Measurements from ENCODE around the gene SLX4.
"Not testable (repeated sequence)": the region's sequence is repeated elsewhere in the genome, so short reads cannot be mapped to it uniquely, and the experiment has no call there.

SLX4 gene, protein sequence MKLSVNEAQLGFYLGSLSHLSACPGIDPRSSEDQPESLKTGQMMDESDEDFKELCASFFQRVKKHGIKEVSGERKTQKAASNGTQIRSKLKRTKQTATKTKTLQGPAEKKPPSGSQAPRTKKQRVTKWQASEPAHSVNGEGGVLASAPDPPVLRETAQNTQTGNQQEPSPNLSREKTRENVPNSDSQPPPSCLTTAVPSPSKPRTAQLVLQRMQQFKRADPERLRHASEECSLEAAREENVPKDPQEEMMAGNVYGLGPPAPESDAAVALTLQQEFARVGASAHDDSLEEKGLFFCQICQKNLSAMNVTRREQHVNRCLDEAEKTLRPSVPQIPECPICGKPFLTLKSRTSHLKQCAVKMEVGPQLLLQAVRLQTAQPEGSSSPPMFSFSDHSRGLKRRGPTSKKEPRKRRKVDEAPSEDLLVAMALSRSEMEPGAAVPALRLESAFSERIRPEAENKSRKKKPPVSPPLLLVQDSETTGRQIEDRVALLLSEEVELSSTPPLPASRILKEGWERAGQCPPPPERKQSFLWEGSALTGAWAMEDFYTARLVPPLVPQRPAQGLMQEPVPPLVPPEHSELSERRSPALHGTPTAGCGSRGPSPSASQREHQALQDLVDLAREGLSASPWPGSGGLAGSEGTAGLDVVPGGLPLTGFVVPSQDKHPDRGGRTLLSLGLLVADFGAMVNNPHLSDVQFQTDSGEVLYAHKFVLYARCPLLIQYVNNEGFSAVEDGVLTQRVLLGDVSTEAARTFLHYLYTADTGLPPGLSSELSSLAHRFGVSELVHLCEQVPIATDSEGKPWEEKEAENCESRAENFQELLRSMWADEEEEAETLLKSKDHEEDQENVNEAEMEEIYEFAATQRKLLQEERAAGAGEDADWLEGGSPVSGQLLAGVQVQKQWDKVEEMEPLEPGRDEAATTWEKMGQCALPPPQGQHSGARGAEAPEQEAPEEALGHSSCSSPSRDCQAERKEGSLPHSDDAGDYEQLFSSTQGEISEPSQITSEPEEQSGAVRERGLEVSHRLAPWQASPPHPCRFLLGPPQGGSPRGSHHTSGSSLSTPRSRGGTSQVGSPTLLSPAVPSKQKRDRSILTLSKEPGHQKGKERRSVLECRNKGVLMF (N-terminal part only)

DNA sequence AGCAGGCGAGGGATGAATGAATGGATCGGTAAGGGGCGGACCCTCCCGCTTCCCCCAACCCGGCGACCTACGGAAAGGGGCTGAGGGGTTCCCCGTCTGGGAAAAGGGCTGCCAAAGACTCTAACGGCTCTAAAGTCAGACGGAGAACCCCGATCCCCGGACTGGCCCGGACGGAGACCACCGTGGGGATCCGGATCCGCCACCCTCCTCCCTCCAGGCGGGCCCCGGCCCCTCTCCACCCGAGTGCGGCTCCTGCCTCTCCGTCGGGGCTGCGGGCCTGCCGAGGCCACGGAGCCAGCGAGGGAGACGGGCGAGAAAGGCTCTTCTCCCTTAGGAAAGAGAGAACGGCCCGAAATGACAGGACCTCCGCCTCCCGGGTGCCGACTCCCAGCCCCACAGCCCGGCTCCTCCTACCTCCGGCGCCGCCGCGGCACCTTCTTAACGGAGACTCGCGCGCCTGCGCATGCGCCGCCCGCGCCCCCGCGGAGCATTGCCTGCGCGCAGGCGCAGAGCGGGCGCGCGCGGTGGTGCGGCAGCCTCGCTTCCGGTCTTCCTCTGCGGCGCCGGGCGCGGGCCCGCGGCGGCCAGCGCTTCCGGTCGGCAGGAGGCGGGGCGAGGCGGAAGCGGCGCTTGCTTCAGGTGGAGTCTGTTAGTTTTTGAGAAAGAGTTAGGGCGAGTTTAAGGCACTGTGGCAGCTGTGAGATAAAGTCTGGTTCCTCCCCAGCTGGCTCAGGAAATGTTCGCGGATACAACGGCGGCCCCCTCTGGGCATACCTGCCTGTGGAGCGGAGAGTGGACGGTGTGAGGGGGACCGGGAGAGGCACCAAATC, at the start of gene SLX4:
SLX4 (minus strand) TSS at position 461 of the 830 bp plus-strand sequence. CDS start 2,642 bp downstream, outside the sequence.
- TF ChIP-seq BACH2 (CRISPR knock-in tag; IDR thresholded peaks at IDR 0.05; ENCODE audit: borderline replicate concordance) (no peak), ISL1 (CRISPR knock-in tag; IDR thresholded peaks at IDR 0.05) (no peak), PPARA (CRISPR knock-in tag; IDR thresholded peaks at IDR 0.05; ENCODE audit: borderline replicate concordance) (no peak), CSDC2 (CRISPR knock-in tag; IDR thresholded peaks at IDR 0.05) (no peak)
- ATAC-seq = peak; percentile 91

DNA sequence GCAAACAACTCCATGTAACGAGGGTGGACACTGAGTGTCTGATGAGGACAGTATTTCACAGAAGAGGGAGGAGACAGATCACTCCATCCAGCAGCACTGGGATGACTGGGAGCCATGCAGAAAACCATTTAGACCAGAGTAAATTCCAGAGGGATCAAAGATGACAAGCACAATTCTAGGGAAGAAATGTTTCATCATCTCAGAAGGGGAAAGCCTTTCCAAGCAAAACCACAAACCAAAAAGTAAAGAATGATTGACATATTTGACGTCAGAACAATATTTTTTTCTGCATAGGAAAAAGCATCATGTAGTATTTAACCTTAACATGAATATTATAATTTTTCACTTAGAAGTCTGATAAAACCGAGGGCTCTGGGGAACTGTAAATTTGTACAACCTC, 47.8 kb upstream of the SLX4 start:
- no peak for TF ChIP-seq ZNF8 (CRISPR knock-in tag; IDR thresholded peaks at IDR 0.05)
- TF ChIP-seq TCF4 (CRISPR knock-in tag; IDR thresholded peaks at IDR 0.05; ENCODE audit: borderline replicate concordance) = no peak
- TF ChIP-seq CSDC2 (CRISPR knock-in tag; IDR thresholded peaks at IDR 0.05) = no peak
- no peak for TF ChIP-seq TOX (CRISPR knock-in tag; IDR thresholded peaks at IDR 0.05; ENCODE audit: borderline replicate concordance)
- no peak for TF ChIP-seq ZFP3 (CRISPR knock-in tag; IDR thresholded peaks at IDR 0.05)
- TF ChIP-seq RARB (CRISPR knock-in tag; IDR thresholded peaks at IDR 0.05) = no peak
- no peak for ATAC-seq

DNA sequence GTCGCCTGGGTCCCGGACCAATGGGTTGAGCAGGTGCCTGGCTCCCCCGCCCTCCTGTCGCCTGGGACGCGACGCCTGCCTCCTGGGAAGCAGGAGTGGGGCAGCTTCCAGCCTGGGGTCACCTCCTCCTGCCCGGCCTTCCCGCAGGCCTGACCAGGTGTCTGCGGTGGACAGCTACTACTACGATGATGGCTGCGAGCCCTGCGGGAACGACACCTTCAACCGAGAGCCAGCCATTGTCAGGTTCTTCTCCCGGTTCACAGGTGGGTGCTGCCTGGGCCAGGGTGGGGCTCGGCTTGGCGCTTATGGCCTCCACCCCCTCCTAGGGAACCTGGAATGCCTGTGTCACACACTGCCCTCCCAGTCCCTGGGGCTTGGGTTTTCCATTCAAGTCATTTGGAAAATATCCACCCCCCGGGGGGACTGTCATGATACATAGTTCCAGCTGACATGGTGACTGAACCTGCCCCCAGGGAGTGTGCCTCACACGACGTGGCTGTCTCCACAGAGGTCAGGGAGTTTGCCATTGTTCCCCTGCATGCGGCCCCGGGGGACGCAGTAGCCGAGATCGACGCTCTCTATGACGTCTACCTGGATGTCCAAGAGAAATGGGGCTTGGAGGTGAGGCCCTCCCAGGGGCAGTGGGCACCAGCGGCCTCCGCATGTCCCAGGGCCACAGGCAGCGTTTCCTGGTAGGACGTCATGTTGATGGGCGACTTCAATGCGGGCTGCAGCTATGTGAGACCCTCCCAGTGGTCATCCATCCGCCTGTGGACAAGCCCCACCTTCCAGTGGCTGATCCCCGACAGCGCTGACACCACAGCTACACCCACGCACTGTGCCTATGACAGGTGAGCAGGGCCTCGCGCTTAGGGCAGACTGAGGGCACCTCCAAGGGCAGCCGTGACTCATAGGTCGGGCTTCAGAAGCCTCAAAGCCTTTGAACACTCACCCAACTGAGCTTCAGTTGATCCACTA, 45.4 kb upstream of the SLX4 start:
- TF ChIP-seq RARB (CRISPR knock-in tag; IDR thresholded peaks at IDR 0.05) (no peak), ISL1 (CRISPR knock-in tag; IDR thresholded peaks at IDR 0.05) (no peak), OSR1 (CRISPR knock-in tag; IDR thresholded peaks at IDR 0.05) (no peak), TCF4 (CRISPR knock-in tag; IDR thresholded peaks at IDR 0.05; ENCODE audit: borderline replicate concordance) (no peak), CSDC2 (CRISPR knock-in tag; IDR thresholded peaks at IDR 0.05) (no peak), ZNF8 (CRISPR knock-in tag; IDR thresholded peaks at IDR 0.05) (no peak), ZNF70 (CRISPR knock-in tag; IDR thresholded peaks at IDR 0.05) (no peak), BACH2 (CRISPR knock-in tag; IDR thresholded peaks at IDR 0.05; ENCODE audit: borderline replicate concordance) (no peak), TOX (CRISPR knock-in tag; IDR thresholded peaks at IDR 0.05; ENCODE audit: borderline replicate concordance) (no peak)
- TF ChIP-seq, protein P1, sequence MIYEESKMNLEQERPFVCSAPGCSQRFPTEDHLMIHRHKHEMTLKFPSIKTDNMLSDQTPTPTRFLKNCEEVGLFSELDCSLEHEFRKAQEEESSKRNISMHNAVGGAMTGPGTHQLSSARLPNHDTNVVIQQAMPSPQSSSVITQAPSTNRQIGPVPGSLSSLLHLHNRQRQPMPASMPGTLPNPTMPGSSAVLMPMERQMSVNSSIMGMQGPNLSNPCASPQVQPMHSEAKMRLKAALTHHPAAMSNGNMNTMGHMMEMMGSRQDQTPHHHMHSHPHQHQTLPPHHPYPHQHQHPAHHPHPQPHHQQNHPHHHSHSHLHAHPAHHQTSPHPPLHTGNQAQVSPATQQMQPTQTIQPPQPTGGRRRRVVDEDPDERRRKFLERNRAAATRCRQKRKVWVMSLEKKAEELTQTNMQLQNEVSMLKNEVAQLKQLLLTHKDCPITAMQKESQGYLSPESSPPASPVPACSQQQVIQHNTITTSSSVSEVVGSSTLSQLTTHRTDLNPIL (CRISPR knock-in tag; IDR thresholded peaks at IDR 0.05; ENCODE audit: low read depth) = no peak
- ATAC-seq = no peak

DNA sequence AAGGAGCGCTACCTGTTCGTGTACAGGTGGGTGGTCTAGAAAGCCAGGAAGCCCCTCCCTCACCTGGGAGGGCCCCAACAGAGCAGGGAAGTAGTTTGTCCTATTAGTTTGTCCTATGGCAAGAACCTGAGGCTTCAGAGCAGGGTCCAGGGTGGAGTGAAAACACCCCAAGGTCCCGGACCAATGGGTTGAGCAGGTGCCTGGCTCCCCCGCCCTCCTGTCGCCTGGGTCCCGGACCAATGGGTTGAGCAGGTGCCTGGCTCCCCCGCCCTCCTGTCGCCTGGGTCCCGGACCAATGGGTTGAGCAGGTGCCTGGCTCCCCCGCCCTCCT, 44.7 kb upstream of the SLX4 start:
- not testable (repeated sequence) for ATAC-seq

DNA sequence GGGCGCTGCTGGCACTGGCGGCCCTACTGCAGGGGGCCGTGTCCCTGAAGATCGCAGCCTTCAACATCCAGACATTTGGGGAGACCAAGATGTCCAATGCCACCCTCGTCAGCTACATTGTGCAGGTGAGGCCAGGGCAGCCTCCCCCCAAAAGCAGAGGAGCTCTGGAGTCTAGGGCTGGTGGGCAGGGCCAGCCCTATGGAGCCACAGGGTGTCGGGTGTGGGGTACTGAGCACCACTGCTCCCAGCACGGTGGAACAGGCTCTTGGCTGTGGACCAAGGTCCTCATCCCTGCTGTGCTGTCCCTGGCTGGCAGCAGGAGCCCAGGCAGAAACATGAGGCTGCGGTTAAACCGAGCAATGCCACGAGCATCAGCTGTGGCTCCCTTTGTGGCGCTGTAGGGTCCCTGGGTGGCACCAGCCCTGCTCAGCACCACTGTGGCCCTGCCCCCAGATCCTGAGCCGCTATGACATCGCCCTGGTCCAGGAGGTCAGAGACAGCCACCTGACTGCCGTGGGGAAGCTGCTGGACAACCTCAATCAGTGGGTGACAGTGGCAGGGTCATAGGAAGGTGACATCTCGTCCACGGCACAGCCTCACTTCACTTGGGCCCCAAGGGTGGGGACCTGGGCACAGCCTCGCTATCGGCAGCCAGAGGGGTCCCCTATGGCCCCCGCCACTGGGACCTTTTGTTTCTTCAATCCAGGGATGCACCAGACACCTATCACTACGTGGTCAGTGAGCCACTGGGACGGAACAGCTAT, 44.2 kb upstream of the SLX4 start:
- ATAC-seq = no peak
- TF ChIP-seq PPARA (CRISPR knock-in tag; IDR thresholded peaks at IDR 0.05; ENCODE audit: borderline replicate concordance) (no peak), ZNF565 (CRISPR knock-in tag; conservative IDR thresholded peaks at IDR 0.05; ENCODE audit: low read depth) (no peak), ZFP30 (CRISPR knock-in tag; IDR thresholded peaks at IDR 0.05) (no peak), ISL1 (CRISPR knock-in tag; IDR thresholded peaks at IDR 0.05) (no peak), CSDC2 (CRISPR knock-in tag; IDR thresholded peaks at IDR 0.05) (no peak), ESRRG (CRISPR knock-in tag; IDR thresholded peaks at IDR 0.05) (no peak), ZNF70 (CRISPR knock-in tag; IDR thresholded peaks at IDR 0.05) (no peak), BACH2 (CRISPR knock-in tag; IDR thresholded peaks at IDR 0.05; ENCODE audit: borderline replicate concordance) (no peak), OSR1 (CRISPR knock-in tag; IDR thresholded peaks at IDR 0.05) (no peak), SNAI2 (CRISPR knock-in tag; IDR thresholded peaks at IDR 0.05) (no peak)
- TF ChIP-seq, protein P2, sequence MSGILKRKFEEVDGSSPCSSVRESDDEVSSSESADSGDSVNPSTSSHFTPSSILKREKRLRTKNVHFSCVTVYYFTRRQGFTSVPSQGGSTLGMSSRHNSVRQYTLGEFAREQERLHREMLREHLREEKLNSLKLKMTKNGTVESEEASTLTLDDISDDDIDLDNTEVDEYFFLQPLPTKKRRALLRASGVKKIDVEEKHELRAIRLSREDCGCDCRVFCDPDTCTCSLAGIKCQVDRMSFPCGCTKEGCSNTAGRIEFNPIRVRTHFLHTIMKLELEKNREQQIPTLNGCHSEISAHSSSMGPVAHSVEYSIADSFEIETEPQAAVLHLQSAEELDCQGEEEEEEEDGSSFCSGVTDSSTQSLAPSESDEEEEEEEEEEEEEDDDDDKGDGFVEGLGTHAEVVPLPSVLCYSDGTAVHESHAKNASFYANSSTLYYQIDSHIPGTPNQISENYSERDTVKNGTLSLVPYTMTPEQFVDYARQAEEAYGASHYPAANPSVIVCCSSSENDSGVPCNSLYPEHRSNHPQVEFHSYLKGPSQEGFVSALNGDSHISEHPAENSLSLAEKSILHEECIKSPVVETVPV (CRISPR knock-in tag; IDR thresholded peaks at IDR 0.05) = no peak
- TF ChIP-seq, protein P3, sequence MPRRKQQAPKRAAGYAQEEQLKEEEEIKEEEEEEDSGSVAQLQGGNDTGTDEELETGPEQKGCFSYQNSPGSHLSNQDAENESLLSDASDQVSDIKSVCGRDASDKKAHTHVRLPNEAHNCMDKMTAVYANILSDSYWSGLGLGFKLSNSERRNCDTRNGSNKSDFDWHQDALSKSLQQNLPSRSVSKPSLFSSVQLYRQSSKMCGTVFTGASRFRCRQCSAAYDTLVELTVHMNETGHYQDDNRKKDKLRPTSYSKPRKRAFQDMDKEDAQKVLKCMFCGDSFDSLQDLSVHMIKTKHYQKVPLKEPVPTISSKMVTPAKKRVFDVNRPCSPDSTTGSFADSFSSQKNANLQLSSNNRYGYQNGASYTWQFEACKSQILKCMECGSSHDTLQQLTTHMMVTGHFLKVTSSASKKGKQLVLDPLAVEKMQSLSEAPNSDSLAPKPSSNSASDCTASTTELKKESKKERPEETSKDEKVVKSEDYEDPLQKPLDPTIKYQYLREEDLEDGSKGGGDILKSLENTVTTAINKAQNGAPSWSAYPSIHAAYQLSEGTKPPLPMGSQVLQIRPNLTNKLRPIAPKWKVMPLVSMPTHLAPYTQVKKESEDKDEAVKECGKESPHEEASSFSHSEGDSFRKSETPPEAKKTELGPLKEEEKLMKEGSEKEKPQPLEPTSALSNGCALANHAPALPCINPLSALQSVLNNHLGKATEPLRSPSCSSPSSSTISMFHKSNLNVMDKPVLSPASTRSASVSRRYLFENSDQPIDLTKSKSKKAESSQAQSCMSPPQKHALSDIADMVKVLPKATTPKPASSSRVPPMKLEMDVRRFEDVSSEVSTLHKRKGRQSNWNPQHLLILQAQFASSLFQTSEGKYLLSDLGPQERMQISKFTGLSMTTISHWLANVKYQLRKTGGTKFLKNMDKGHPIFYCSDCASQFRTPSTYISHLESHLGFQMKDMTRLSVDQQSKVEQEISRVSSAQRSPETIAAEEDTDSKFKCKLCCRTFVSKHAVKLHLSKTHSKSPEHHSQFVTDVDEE (CRISPR knock-in tag; IDR thresholded peaks at IDR 0.05) = no peak
- TF ChIP-seq, protein P4, sequence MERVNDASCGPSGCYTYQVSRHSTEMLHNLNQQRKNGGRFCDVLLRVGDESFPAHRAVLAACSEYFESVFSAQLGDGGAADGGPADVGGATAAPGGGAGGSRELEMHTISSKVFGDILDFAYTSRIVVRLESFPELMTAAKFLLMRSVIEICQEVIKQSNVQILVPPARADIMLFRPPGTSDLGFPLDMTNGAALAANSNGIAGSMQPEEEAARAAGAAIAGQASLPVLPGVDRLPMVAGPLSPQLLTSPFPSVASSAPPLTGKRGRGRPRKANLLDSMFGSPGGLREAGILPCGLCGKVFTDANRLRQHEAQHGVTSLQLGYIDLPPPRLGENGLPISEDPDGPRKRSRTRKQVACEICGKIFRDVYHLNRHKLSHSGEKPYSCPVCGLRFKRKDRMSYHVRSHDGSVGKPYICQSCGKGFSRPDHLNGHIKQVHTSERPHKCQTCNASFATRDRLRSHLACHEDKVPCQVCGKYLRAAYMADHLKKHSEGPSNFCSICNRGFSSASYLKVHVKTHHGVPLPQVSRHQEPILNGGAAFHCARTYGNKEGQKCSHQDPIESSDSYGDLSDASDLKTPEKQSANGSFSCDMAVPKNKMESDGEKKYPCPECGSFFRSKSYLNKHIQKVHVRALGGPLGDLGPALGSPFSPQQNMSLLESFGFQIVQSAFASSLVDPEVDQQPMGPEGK (CRISPR knock-in tag; IDR thresholded peaks at IDR 0.05; ENCODE audit: borderline replicate concordance) = no peak
